GM19239 (cell line): ENCODE data around the gene GC.
"Not testable (repeated sequence)": the region's sequence is repeated elsewhere in the genome, so short reads cannot be mapped to it uniquely, and the experiment has no call there.

ENCODE experiments used
- DNase-seq: peaks from one replicate; pipeline ENCODE4 v3.0.0; 2011; ENCODE audit warnings: low spot score; ENCODE audit not compliant: insufficient read length
- FAIRE-seq: peaks from 2 replicates; lab custom pipeline; 2011; peaks lifted over from hg19 to GRCh38; lab: Jason Lieb, UNC

The GC gene

GRCh38 chr4:71769434-71769833, 14.4 kb downstream of the GC start:
- no peak for FAIRE-seq

GRCh38 chr4:71768123-71768522, 15.8 kb downstream of the GC start:
- DNase-seq (no peak), FAIRE-seq (no peak)

More at GRCh38 chr4:71769434-71769833, 14.4 kb downstream of the GC start:
- DNase-seq, result no peak

GRCh38 chr4:71765821-71766383, 18.0 kb downstream of the GC start:
- DNase-seq, result no peak

GRCh38 chr4:71765350-71765749, 18.5 kb downstream of the GC start:
- FAIRE-seq (no peak), DNase-seq (no peak)

More at GRCh38 chr4:71765821-71766383, 18.0 kb downstream of the GC start:
- FAIRE-seq, result no peak

- FAIRE-seq (no peak), DNase-seq (no peak)
These were observed 31.4 kb downstream of the GC start for GRCh38 chr4:71752383-71753042.

- FAIRE-seq, result no peak
- DNase-seq, result no peak
These were observed 34.8 kb downstream of the GC start for GRCh38 chr4:71749008-71749594.

GRCh38 chr4:71746379-71746778, 37.5 kb downstream of the GC start:
- FAIRE-seq (no peak), DNase-seq (no peak)

GRCh38 chr4:71738782-71739181, 45.1 kb downstream of the GC start:
- FAIRE-seq, DNase-seq: not testable (repeated sequence)

- FAIRE-seq, result no peak
- no peak for DNase-seq
These were observed 51.2 kb downstream of the GC start for GRCh38 chr4:71732706-71733105.

GRCh38 chr4:71732066-71732465, 51.8 kb downstream of the GC start:
- DNase-seq (no peak), FAIRE-seq (no peak)

- FAIRE-seq (no peak), DNase-seq (no peak)
These were observed 54.0 kb downstream of the GC start for GRCh38 chr4:71729856-71730255.

- DNase-seq, result no peak
- peak; percentile 81 for FAIRE-seq
These were observed 70.2 kb downstream of the GC start for GRCh38 chr4:71713611-71714203.

GRCh38 chr4:71711985-71712348, 71.9 kb downstream of the GC start:
- DNase-seq (no peak), FAIRE-seq (no peak)

GRCh38 chr4:71711044-71711984, 72.6 kb downstream of the GC start:
- FAIRE-seq (no peak), DNase-seq (no peak)

GRCh38 chr4:71709961-71710360, 73.9 kb downstream of the GC start:
- FAIRE-seq (no peak), DNase-seq (no peak)

GRCh38 chr4:71698141-71698540, 85.7 kb downstream of the GC start:
- no peak for FAIRE-seq

GRCh38 chr4:71697031-71697430, 86.8 kb downstream of the GC start:
- FAIRE-seq (no peak), DNase-seq (no peak)

More at GRCh38 chr4:71698141-71698540, 85.7 kb downstream of the GC start:
- DNase-seq, result no peak

GRCh38 chr4:71694961-71695360, 88.9 kb downstream of the GC start:
- FAIRE-seq (no peak), DNase-seq (no peak)

- FAIRE-seq (no peak), DNase-seq (no peak)
These were observed 90.9 kb downstream of the GC start for GRCh38 chr4:71692963-71693362.

- no peak for FAIRE-seq
- no peak for DNase-seq
These were observed 91.7 kb downstream of the GC start for GRCh38 chr4:71692198-71692597.
